Testis (tissue), 2 donors: ENCODE data around the gene ATE1.

Source experiments
- POLR2A ChIP-seq: fragments of 450-650 bp; IDR thresholded peaks from one replicate; pipeline ENCODE4 v1.6.1; 2017; ENCODE audit warnings: antibody characterized with exemption, mild to moderate bottlenecking, moderate library complexity
- TF ChIP-seq, protein P1 (sequence below), 3 experiments: fragments of 450-650 bp in 2 of 3; fragments of 200-600 bp in 1 of 3; sonication (generic) in 1 of 3; IDR thresholded peaks; one replicate each; pipeline ENCODE4 v1.5.1; 2016 to 2019; ENCODE audit warnings: antibody characterized with exemption in 3 of 3, mild to moderate bottlenecking in 2 of 3, moderate library complexity in 1 of 3

GRCh38 chr10:121740069-121740468, 187.8 kb downstream of the ATE1 start:
- TF ChIP-seq, protein P1, sequence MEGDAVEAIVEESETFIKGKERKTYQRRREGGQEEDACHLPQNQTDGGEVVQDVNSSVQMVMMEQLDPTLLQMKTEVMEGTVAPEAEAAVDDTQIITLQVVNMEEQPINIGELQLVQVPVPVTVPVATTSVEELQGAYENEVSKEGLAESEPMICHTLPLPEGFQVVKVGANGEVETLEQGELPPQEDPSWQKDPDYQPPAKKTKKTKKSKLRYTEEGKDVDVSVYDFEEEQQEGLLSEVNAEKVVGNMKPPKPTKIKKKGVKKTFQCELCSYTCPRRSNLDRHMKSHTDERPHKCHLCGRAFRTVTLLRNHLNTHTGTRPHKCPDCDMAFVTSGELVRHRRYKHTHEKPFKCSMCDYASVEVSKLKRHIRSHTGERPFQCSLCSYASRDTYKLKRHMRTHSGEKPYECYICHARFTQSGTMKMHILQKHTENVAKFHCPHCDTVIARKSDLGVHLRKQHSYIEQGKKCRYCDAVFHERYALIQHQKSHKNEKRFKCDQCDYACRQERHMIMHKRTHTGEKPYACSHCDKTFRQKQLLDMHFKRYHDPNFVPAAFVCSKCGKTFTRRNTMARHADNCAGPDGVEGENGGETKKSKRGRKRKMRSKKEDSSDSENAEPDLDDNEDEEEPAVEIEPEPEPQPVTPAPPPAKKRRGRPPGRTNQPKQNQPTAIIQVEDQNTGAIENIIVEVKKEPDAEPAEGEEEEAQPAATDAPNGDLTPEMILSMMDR (IDR thresholded peaks at IDR 0.05) = no peak
- TF ChIP-seq POLR2A = no peak
